ENCODE data around the gene ISG20.
"Not testable (repeated sequence)": the region's sequence is repeated elsewhere in the genome, so short reads cannot be mapped to it uniquely, and the experiment has no call there.

Gene ISG20

GRCh38 chr15:88619796-88620195, 19.0 kb upstream of the ISG20 start:
- DNase-seq: no peak

DNA sequence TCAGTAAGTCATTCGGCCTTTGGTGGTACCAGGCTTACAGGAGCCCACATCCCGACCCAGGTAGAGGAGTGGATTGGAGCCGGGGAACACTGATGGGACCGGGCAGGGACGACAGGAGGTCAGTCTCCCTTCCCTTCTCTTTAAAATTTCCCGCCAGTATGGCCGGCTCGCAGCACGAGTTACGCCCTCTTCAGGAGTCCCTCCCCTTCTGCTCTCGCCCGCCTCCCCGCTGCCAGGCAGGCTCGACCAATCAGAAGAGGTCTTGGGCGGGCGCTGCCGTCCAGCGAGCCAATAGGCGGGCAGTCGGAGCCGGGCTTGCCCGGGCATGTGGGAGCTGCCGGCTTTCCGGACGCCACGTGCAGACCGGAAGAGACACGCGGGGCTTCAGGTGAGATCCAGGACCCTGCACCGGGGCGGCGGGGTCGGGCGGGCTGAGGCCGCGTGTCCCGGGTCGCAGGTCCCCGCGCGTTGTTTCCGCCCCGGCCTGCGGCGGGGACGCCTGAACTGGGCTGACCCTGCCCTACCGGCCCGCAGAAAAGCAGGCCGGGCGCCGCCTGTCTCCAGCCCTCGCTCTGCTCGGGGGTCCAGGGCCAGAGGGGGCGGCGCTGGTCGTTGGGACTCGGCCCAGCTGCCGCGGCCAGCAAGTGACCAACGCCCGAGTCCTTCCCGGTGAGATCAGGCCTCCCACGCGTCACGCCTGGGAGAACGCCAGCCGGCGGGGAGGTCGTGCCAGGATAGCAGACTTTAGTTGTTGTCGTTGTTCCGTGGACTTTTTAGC, 17.6 kb upstream of the ISG20 start, which contains the start of gene AEN:
AEN (plus strand) TSS at position 346 of the 778 bp plus-strand sequence. CDS start 4,870 bp downstream, outside the sequence.
- DNase-seq: peak; percentile 96

GRCh38 chr15:88621789-88622604, 16.8 kb upstream of the ISG20 start:
- DNase-seq: peak; percentile 71

DNA sequence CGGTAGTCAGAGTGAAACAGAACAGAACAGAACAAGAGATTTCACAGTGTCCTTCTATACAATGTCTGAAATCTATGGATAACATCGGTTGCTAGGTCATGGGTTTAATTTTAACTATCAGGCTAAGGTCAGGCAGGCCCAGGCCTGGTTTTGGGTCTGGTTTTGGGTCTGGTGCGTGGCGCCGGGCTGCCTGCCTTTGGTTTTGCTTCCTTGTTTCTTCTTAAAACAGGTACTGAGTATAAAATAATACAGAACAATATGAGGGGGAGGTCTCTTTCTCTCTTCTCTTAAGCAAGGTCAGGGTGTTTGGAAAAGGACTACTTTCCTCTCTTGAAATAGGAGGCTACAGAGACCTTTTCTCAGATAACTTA, 16.2 kb upstream of the ISG20 start:
- DNase-seq: no peak

DNA sequence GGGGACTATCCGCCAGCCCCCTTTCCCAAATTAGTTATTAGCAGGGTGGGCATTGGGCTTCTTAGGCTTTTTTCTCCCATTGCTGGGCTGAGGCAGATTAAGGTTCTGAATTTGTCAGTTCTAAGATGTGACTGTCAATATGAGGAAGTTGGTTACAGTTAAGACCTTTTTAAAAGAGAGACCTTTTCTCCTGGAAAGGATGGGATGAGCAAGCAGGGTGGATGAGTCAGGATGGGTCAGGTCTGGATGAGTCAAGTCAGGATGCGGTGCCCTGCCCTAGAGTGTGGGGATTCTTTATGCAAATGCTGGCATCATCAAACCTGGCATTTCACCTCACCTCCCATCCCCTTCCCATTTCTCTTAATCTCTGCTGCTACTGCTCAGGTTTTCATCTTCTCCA, 15.8 kb upstream of the ISG20 start:
- DNase-seq: peak; percentile 65

DNA sequence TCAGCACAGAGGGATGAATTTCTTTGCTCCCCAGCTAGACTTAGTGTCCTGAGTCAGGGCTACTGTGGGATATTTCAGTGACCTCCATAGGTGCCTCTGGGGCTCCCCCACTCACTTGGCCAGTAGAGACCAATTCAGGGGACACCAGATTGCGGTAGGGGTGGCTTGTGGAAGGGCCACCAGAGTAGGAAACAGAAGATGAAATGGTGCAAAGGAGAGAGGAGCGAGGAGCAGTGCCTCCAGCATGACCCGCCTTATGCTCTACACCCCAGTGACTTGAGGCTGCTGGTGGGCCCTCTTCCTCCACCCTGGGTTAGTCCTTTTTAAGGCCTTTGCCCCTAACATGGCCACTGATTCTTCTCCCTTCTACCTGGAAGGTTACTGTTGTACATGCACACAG, 15.2 kb upstream of the ISG20 start:
- no peak for DNase-seq

DNA sequence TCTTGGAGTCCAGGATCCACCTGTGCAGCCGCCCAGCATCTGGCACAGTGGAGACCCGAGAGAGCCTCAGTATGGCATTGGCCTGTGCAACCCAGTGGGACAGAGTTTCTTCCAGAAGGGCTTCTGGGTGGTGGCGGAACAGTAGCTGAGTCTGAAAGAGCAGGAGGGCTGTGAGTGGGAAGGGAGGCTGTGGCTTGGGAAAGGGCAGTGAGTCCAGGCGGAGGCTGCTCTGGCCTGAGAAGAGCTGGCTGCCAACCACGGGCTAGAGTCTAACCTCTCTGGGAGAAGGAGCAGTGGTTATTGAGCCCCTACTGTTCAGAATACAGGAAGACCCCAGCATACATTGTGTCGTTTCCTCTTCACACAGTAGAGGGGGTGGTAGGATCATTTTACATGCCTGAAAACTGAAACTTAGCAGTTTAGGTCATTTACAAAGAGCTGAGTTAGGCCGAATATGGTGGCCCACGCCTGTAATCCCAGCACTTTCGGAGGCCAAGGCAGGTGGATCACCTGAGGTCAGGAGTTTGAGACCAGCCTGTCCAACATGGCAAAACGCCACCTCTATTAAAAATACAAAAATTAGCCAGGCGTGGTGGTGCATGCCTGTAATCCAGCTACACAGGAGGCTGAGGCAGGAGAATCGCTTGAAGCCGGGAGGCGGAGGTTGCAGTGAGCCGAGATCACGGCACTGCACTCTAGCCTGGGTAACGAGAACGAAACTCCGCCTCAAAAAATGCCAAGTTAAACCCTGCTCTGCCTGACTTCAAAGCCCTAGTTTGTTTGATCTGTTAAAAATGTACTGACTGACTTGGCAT, 14.5 kb upstream of the ISG20 start:
- peak; percentile 54 for DNase-seq

- DNase-seq: no peak
Measured at GRCh38 chr15:88624971-88625490, 13.8 kb upstream of the ISG20 start.

DNA sequence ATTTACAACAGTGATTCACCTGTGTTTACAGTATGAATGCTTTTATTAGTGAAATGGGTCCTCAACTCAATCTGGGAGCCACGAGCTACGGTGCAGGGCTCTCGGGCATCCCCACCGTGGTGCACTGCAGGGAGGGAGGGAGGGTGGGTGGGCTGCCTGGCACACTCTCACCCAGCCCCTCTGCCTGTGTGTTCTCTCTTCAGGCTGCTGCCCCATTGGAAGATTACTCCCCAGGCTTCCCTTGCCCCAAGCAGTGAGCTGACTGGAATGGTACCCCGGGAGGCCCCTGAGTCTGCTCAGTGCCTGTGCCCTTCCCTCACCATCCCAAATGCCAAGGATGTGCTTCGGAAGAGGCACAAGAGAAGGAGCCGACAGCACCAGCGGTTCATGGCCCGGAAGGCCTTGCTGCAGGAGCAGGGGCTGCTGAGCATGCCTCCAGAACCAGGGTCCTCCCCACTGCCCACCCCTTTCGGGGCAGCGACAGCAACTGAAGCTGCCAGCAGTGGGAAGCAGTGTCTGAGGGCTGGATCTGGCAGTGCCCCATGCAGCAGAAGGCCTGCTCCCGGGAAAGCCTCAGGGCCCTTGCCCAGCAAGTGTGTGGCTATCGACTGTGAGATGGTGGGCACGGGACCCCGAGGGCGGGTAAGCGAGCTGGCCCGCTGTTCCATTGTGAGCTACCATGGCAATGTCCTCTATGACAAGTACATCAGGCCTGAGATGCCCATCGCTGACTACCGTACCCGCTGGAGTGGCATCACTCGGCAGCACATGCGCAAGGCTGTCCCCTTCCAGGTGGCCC, 12.7 kb upstream of the ISG20 start:
- no peak for DNase-seq

- peak; percentile 90 for DNase-seq
Measured at GRCh38 chr15:88627463-88627862, 11.4 kb upstream of the ISG20 start.

DNA sequence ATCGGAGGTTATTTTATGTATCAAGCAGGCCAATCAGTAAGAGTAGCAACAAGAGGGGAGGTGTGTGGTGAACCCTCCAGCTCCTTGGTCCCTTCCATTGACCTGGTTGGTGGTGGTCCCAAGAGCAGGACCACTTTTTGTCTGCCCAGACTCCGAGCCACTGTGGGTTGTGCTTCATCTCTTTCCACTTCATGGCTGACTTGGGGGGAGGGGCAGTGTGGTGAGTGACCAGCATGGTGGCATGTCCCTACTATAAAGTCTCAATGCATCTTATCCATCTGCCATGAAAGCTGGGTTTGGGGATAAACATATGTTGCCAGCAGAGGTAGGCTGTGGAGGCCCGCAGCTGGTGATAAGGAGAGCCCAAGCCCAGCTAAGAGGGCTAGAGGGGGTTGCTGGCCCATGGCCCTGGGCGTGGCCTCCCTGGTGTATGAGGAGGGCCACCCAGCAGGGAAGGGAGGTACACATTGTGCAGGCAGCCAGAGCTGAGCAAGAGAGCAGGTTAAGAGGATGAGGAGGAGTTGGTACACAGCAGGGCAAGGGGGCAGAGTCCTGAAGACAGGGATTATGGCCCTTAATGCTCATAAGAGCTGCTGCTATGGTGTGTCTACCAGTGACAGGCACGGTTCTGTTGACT, 10.7 kb upstream of the ISG20 start:
- DNase-seq: no peak

DNA sequence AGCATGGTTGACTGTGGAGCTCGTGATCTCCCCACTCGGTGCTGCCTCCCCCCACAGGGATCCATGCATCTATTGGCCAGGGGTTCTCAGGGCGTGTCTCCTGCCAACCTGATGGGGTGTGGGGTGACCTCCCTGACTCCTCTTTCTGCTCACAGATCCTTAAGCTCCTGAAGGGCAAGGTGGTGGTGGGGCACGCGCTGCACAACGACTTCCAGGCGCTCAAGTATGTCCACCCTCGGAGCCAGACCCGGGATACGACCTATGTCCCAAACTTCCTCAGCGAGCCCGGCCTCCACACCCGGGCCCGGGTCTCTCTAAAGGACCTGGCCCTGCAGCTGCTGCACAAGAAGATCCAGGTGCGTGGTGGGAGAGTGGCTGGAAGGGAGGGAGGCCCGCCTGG, 9.7 kb upstream of the ISG20 start:
- no peak for DNase-seq

GRCh38 chr15:88630141-88630721, 8.6 kb upstream of the ISG20 start:
- DNase-seq: no peak

GRCh38 chr15:88630798-88631463, 7.9 kb upstream of the ISG20 start:
- DNase-seq: no peak

GRCh38 chr15:88631464-88632028, 7.3 kb upstream of the ISG20 start:
- DNase-seq: no peak

DNA sequence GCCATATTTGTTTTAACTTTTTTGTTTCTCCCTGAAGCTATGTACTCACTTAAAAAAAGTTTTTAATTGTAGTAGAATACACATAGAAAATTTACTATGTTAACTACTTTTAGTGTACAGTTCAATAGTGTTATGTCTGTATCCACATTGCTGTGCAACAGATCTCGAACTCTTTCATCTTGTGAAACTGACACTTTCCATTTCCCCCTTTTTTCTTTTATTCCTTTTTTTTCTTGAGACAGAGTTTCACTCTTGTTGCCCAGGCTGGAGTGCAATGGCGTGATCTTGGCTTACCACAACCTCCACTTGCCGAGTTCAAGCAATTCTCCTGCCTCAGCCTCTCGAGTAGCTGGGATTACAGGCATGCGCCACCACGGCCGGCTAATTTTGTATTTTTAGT, 6.0 kb upstream of the ISG20 start:
- not testable (repeated sequence) for DNase-seq

GRCh38 chr15:88634449-88634848, 4.4 kb upstream of the ISG20 start:
- no peak for DNase-seq

DNA sequence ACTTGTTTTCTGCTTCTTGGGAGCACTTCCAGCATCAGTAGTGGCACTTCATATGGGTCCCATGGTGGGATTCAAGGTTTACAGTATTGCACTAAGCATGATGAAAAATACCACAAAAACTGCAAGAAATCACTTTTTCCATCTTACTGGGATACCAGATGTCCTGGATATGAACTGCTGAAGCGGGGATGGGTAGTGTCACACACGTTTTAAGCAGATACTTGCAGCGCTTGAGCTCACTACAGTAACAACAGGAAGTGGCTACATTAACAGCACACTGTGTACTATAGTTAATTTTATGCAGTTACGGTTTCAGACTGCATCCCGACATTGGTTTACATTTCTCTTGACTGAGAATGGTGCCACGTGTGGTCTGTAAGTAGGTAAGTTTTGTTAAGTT, 3.5 kb upstream of the ISG20 start:
- DNase-seq: peak; percentile 61

- DNase-seq: peak; percentile 83
Measured at GRCh38 chr15:88636050-88636449, 2.8 kb upstream of the ISG20 start.

DNA sequence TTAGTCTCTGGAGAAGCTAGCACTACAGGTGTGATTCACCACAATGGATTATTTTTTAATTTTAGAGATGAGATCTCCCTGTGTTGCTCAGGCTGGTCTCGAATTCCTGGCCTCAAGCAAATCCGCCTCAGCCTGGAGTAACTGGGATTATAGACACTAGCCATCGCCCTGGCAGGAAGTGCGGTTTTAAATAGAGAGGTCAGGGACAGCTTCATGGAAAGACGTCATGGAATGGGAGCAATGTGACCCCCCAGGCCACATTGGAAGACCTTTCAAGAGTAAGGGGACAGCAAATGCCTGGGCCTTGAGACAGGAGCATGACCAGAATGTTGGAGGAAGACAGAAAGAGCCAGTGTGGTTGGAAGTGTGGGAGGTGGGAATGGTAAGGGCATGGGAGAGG, 2.2 kb upstream of the ISG20 start:
- DNase-seq: no peak
